Astrocyte (in vitro differentiated cells and primary cell): Measurements from ENCODE around the gene PTCH1.

Experiments used
- CTCF ChIP-seq: IDR thresholded peaks from 2 replicates; pipeline ENCODE4 v1.5.1; 2011; ENCODE audit warnings: low read depth, mild to moderate bottlenecking, inconsistent platforms, low read length, moderate library complexity; ENCODE audit not compliant: insufficient read depth
- EZH2 ChIP-seq: IDR thresholded peaks from 2 replicates; pipeline ENCODE4 v1.6.1; 2012; ENCODE audit warnings: mild to moderate bottlenecking, low read length, inconsistent platforms; ENCODE audit not compliant: insufficient read depth

GRCh38 chr9:95517559-95518425 is 1.0 kb upstream of the PTCH1 start:
- TF ChIP-seq CTCF (no peak), EZH2 (no peak)
